Measurements from ENCODE around the gene ZMIZ1.

The ZMIZ1 gene

DNA sequence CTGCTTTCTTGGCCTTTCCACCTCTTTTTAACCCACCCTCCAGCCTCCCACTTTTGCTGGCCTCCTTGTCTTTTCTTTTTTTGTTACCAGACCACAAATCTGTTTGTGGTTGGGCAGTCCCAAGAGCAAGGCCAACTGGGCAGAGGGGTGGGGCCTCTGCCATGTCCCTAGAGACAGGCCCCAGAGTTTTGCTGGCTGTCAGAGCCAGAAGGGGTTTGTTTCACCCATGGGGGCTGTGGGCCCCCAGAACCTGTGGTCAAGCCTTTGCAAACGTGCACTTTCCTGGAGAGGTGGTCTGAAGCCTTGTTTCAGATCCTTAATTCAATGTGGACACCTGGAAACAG is 10.3 kb downstream of the ZMIZ1 start:
- Histone ChIP-seq H3K36me3 (replicated peaks) (no peaks in the 10 kb centered on the region), H3K4me3 (ENCODE audit: low read depth, low read length) (no peak overlapping the region), H3K27ac (no peak overlapping the region), H3K27me3 (replicated peaks) (no peaks in the 10 kb centered on the region)
- TF ChIP-seq, protein P1, sequence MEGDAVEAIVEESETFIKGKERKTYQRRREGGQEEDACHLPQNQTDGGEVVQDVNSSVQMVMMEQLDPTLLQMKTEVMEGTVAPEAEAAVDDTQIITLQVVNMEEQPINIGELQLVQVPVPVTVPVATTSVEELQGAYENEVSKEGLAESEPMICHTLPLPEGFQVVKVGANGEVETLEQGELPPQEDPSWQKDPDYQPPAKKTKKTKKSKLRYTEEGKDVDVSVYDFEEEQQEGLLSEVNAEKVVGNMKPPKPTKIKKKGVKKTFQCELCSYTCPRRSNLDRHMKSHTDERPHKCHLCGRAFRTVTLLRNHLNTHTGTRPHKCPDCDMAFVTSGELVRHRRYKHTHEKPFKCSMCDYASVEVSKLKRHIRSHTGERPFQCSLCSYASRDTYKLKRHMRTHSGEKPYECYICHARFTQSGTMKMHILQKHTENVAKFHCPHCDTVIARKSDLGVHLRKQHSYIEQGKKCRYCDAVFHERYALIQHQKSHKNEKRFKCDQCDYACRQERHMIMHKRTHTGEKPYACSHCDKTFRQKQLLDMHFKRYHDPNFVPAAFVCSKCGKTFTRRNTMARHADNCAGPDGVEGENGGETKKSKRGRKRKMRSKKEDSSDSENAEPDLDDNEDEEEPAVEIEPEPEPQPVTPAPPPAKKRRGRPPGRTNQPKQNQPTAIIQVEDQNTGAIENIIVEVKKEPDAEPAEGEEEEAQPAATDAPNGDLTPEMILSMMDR (IDR thresholded peaks at IDR 0.05; ENCODE audit: low read depth, low read length, missing control alignments), result no peak
- no peak for DNase-seq
- in situ Hi-C loops (cut with HindIII; ENCODE audit: low pct_ligation_motif_present, low sequenced_read_pairs), result no loop called here

DNA sequence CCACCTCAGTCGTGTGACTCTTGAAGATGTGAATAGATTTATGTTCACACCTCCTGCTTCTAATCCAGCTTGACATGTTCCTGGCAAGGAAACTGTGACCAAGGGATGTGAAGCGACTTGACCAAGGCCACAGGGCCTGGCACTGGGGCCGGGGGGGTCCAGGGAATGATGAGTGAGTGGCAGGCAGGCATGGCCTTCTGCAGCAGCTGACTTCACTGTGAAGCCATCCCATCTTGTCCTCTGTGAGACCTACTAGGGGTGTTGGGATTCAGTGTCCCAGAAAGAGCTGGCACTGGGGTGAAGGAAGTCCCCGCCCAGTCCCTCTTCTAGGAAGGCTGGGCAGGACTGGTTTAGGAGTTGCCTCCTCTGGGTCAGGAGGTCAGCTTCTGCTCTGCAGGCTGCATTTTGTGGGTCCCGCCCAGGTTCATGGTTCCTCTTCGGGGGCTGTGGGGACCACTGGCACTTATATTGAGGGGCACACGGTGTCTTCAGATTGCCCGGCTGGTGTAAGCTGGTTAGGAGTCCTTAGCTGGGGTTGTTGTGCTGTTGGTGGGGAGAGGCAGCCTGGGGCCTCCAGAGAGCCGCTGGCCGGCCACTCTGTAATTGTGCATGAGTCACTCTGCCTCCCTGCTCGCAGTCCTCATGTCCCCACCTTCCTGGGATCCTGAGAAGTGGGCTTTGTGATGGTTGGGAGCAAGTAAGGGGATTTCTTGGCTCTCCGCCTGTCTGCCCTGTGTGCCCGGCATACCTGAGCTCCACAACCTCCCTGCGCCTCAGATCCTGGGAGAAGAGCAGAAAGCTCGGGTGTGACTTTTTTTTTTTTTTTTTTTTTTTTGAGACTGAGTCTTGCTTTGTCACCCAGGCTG is 11.0 kb downstream of the ZMIZ1 start:
- Histone ChIP-seq H3K27me3 (replicated peaks) (no peaks in the 10 kb centered on the region), H3K36me3 (replicated peaks) (no peaks in the 10 kb centered on the region), H3K27ac (peak overlapping the region; percentile 18), H3K4me3 (ENCODE audit: low read depth, low read length) (no peak overlapping the region)
- TF ChIP-seq, protein P1 (IDR thresholded peaks at IDR 0.05; ENCODE audit: low read depth, low read length, missing control alignments), result no peak
- peak; percentile 56 for DNase-seq
- in situ Hi-C loops (cut with HindIII; ENCODE audit: low pct_ligation_motif_present, low sequenced_read_pairs), result no loop called here

- in situ Hi-C loops (cut with HindIII; ENCODE audit: low pct_ligation_motif_present, low sequenced_read_pairs), result no loop called here
- H3K4me3 ChIP-seq (ENCODE audit: low read depth, low read length), result no peak overlapping the region
- H3K27me3 ChIP-seq (replicated peaks), result no peaks in the 10 kb centered on the region
- H3K36me3 ChIP-seq (replicated peaks), result no peaks in the 10 kb centered on the region
- DNase-seq, result peak; percentile 91
- H3K27ac ChIP-seq, result peak overlapping the region; percentile 79
- TF ChIP-seq, protein P1 (IDR thresholded peaks at IDR 0.05; ENCODE audit: low read depth, low read length, missing control alignments), result peak; percentile 26
Measured at GRCh38 chr10:79081353-79082034, 12.7 kb downstream of the ZMIZ1 start.

DNA sequence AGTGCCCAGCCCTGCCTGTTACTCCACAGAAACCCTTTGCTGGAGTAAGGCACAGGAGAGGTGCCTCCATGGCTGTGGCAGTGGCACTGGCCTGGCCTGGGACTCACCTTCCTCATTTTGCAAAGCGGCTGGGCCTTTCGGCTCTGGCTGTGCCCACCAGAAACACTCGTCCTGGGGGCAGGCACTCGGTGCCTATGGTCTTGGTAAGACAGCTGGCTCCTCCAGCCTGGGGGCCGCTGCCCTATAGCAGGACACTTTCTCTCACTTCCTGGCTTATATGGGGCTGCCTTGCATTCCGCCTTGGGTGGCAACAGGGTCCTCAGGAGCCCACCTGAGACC is 13.2 kb downstream of the ZMIZ1 start:
- no peak for DNase-seq
- Histone ChIP-seq H3K36me3 (replicated peaks) (no peaks in the 10 kb centered on the region), H3K27me3 (replicated peaks) (no peaks in the 10 kb centered on the region), H3K27ac (peak overlapping the region; percentile 79), H3K4me3 (ENCODE audit: low read depth, low read length) (no peak overlapping the region)
- in situ Hi-C loops (cut with HindIII; ENCODE audit: low pct_ligation_motif_present, low sequenced_read_pairs), result no loop called here
- TF ChIP-seq, protein P1 (IDR thresholded peaks at IDR 0.05; ENCODE audit: low read depth, low read length, missing control alignments), result no peak

DNA sequence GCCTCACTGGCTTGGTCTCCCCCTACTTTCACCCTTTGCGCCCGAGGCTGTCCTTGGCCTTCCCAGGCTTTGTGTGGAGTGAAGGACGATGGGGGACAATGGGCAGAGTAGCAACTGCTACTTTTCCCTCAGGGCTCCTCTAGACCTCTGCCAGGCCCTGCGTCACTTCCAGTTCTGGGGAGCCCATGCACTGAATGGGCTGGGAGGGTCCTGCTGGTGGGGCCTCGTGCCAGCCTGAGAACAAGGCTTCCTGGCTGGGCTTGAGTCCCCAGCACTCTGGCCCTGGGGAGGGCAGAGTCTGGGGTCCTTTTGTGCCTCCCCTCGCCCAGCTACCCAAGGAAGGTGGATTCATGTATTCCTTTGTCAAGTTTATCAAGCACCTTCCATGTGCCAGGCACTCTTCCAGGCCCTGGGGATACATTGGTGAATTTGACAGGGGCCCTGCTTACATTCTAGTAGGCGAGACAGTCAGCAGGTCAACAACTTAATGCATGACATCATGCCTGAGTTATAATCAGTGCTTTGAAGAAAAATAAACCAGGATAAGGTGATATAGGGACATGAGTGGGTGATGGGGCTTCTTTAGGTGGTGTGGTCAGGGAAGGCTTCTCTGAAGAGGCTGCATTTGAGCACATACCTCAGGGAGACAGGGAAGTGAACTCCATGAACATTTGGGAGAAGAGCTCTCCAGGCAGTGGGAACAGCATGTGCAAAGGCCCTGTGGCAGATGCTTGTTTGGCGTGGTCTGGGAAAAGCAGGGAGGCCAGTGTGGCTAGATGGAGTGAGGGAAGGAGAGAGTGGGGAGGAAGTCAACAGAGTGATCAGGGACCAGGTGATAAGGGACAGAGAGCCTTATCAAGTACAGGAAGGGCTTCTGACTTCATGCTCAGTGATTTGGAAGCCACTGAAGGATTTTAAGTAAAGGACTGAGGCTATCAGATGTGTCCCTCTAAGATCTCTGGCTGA is 14.1 kb downstream of the ZMIZ1 start:
- TF ChIP-seq, protein P1 (IDR thresholded peaks at IDR 0.05; ENCODE audit: low read depth, low read length, missing control alignments), result no peak
- in situ Hi-C loops (cut with HindIII; ENCODE audit: low pct_ligation_motif_present, low sequenced_read_pairs), result no loop called here
- H3K4me3 ChIP-seq (ENCODE audit: low read depth, low read length), result no peak overlapping the region
- H3K36me3 ChIP-seq (replicated peaks), result no peaks in the 10 kb centered on the region
- peak; percentile 32 for DNase-seq
- H3K27me3 ChIP-seq (replicated peaks), result no peaks in the 10 kb centered on the region
- H3K27ac ChIP-seq, result peak overlapping the region; percentile 79

All from brain microvascular endothelial cell (primary cell).